Measurements from ENCODE around the gene ABLIM3.
"Not testable (repeated sequence)": the region's sequence is repeated elsewhere in the genome, so short reads cannot be mapped to it uniquely, and the experiment has no call there.

ABLIM3 gene

GRCh38 chr5:149257889-149258705 lies 116.8 kb downstream of the ABLIM3 start:
- DNase-seq (ENCODE audit: low read depth in 2 of 2) = no peak

GRCh38 chr5:149260761-149261160 lies 119.5 kb downstream of the ABLIM3 start:
- no peak for DNase-seq (ENCODE audit: low read depth in 2 of 2)

- no peak for DNase-seq (ENCODE audit: low read depth in 2 of 2)
These were observed 120.0 kb downstream of the ABLIM3 start for GRCh38 chr5:149261246-149261645.

GRCh38 chr5:149262315-149262714 lies 121.0 kb downstream of the ABLIM3 start:
- DNase-seq (ENCODE audit: low read depth in 2 of 2) = no peak

- DNase-seq (ENCODE audit: low read depth in 2 of 2) = no peak
These were observed 123.3 kb downstream of the ABLIM3 start for GRCh38 chr5:149264439-149265067.

- no peak for DNase-seq (ENCODE audit: low read depth in 2 of 2)
These were observed 123.8 kb downstream of the ABLIM3 start for GRCh38 chr5:149265068-149265465.

GRCh38 chr5:149265597-149265996 lies 124.3 kb downstream of the ABLIM3 start:
- DNase-seq (ENCODE audit: low read depth in 2 of 2) = no peak

- DNase-seq (ENCODE audit: low read depth in 2 of 2) = no peak
These were observed 126.1 kb downstream of the ABLIM3 start for GRCh38 chr5:149267241-149267973.

GRCh38 chr5:149268928-149269557 lies 127.8 kb downstream of the ABLIM3 start:
- no peak for DNase-seq (ENCODE audit: low read depth in 2 of 2)

GRCh38 chr5:149271195-149271715 lies 130.0 kb downstream of the ABLIM3 start:
- no peak for DNase-seq (ENCODE audit: low read depth in 2 of 2)

GRCh38 chr5:149271716-149272563 lies 130.6 kb downstream of the ABLIM3 start, which contains the start of gene AFAP1L1:
Gene AFAP1L1 (plus strand): TSS chr5:149271859. CDS start chr5:149271969, 110 bp downstream.
- no peak for DNase-seq (ENCODE audit: low read depth in 2 of 2)

- DNase-seq (ENCODE audit: low read depth in 2 of 2) = not testable (repeated sequence)
These were observed 131.5 kb downstream of the ABLIM3 start for GRCh38 chr5:149272781-149273180.

- no peak for DNase-seq (ENCODE audit: low read depth in 2 of 2)
These were observed 131.9 kb downstream of the ABLIM3 start for GRCh38 chr5:149273237-149273636.

- no peak for DNase-seq (ENCODE audit: low read depth in 2 of 2)
These were observed 132.7 kb downstream of the ABLIM3 start for GRCh38 chr5:149273950-149274349.

GRCh38 chr5:149274939-149275338 lies 133.6 kb downstream of the ABLIM3 start:
- DNase-seq (ENCODE audit: low read depth in 2 of 2) = no peak

GRCh38 chr5:149277801-149278200 lies 136.5 kb downstream of the ABLIM3 start:
- no peak for DNase-seq (ENCODE audit: low read depth in 2 of 2)

GRCh38 chr5:149278451-149279210 lies 137.3 kb downstream of the ABLIM3 start:
- DNase-seq (ENCODE audit: low read depth in 2 of 2) = no peak

GRCh38 chr5:149279661-149280060 lies 138.4 kb downstream of the ABLIM3 start:
- no peak for DNase-seq (ENCODE audit: low read depth in 2 of 2)

- DNase-seq (ENCODE audit: low read depth in 2 of 2) = no peak
These were observed 138.8 kb downstream of the ABLIM3 start for GRCh38 chr5:149280124-149280523.

GRCh38 chr5:149280802-149281201 lies 139.5 kb downstream of the ABLIM3 start:
- no peak for DNase-seq (ENCODE audit: low read depth in 2 of 2)

All from stimulated activated CD8-positive, alpha-beta memory T cell treated with anti-CD3 and anti-CD28 coated beads, Interleukin-15, amount 100 ng/mL, for 4 hours (primary cell).